ENCODE results near the gene GADD45G. TPM values are rescaled to one million over a fixed set of nuclear protein-coding genes. Genes with fewer than 3 reads are reported as not detected.

Gene GADD45G
- total RNA-seq, 1 experiment from 2014 or later, result 0.39 TPM

DNA sequence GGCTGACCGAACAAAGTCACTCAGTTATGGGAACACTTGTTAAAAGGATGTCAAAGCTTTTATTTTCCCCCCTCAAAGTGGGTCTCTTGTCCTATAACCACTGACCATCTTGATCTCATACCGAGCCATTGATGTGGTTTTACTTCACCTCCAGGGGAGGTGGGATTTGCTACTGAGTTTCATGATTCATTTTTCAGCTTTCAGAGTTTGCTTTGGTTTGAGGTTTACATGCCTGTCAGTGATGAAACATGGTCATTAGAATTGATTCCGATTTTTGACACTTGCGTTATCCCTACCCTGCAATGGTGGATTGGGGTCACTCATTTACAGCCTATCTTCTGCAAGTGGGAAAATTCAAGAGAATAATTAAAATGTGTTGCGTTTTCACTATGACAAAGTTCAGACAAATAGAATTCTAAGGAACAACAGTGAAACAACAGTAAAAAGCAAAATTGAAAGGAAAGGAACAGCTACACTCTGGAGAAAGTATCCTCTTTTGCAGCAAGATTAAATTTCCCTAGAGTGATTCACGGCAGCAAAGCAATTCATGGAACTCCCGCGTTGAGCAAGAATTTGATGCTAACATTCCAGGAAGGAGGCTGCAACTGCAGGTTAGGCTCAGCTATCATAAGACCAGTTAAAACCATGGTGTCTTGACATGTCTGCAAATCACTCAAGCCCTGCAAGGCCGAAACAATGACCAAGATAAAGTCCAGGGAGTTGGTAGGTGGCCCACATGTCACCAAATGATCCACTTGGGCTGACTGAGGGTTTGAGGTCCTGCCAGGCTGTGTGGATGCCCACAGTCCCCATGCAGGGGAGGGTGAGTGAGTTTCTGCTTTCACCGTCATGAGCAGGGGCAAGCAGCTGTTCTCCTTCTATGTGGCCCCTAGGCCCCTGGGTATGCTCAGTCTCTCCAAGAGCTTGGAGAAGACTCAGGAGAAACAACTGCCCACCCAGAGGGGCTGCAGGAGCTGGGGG is 9.4 kb downstream of the GADD45G start:
- intact Hi-C loops (cut with micrococcal nuclease; ENCODE audit: unreplicated experiment), result no loop called here
- no peaks in the 10 kb centered on the region for H3K9me3 ChIP-seq (ENCODE audit: low read depth, low read length, poor library complexity, severe bottlenecking)
- TF ChIP-seq, protein P1, sequence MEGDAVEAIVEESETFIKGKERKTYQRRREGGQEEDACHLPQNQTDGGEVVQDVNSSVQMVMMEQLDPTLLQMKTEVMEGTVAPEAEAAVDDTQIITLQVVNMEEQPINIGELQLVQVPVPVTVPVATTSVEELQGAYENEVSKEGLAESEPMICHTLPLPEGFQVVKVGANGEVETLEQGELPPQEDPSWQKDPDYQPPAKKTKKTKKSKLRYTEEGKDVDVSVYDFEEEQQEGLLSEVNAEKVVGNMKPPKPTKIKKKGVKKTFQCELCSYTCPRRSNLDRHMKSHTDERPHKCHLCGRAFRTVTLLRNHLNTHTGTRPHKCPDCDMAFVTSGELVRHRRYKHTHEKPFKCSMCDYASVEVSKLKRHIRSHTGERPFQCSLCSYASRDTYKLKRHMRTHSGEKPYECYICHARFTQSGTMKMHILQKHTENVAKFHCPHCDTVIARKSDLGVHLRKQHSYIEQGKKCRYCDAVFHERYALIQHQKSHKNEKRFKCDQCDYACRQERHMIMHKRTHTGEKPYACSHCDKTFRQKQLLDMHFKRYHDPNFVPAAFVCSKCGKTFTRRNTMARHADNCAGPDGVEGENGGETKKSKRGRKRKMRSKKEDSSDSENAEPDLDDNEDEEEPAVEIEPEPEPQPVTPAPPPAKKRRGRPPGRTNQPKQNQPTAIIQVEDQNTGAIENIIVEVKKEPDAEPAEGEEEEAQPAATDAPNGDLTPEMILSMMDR (conservative IDR thresholded peaks at IDR 0.05; ENCODE audit: low read depth, low read length), result no peak
- no peak for TF ChIP-seq EZH2 (IDR thresholded peaks at IDR 0.05; ENCODE audit: borderline replicate concordance, low read depth, low read length, poor library complexity, severe bottlenecking)
- H3K36me3 ChIP-seq (ENCODE audit: insufficient read depth, low read length, poor library complexity, severe bottlenecking), result no peaks in the 10 kb centered on the region
- no peaks in the 10 kb centered on the region for H3K4me1 ChIP-seq (ENCODE audit: insufficient read depth, low read length, poor library complexity, severe bottlenecking)
- no TSS peak for BruUV-seq (replicated peaks)
- no peak for DNase-seq (ENCODE audit: low spot score)
- CTCF ChIA-PET, result interaction anchor here (1.4 kb wide), 1 partner anchor 11 kb away, joined by 4 read pairs; no protein-coding TSS in a partner anchor
- no peaks in the 10 kb centered on the region for H3K27me3 ChIP-seq (replicated peaks; ENCODE audit: insufficient read depth, low read depth, low read length, poor library complexity)
- no peak overlapping the region for H3K4me3 ChIP-seq (ENCODE audit: low read depth, low read length, poor library complexity, severe bottlenecking)
- H3K27ac ChIP-seq (ENCODE audit: low read depth, low read length, poor library complexity, severe bottlenecking), result no peak overlapping the region
- POLR2A ChIA-PET (ENCODE audit: low non-redundant PET), result interaction anchor here (1.1 kb wide), 1 partner anchor 10 kb away, joined by 4 read pairs; no protein-coding TSS in a partner anchor

DNA sequence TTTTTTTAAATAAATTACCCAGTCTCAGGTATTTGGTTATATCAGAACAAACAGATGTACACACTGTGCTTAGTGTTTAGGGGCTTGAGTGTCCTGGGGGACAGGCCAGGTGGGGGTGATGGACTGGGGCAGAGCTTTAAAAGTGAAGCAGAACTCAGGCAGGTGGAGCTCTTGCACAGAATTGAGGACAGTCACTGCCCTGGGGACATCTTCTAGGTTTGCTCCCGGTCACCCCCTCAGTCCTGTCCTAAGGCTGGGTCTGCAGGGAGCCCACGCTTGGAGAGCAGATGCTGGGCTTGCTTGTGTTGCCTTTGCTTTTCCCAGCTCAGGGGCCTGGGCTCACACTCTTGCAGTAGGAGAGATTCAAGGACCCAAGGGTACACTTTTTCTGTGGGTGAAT is 10.8 kb downstream of the GADD45G start:
- Histone ChIP-seq H3K9me3 (ENCODE audit: low read depth, low read length, poor library complexity, severe bottlenecking) (no peaks in the 10 kb centered on the region), H3K36me3 (ENCODE audit: insufficient read depth, low read length, poor library complexity, severe bottlenecking) (no peaks in the 10 kb centered on the region), H3K4me3 (ENCODE audit: low read depth, low read length, poor library complexity, severe bottlenecking) (no peak overlapping the region), H3K27ac (ENCODE audit: low read depth, low read length, poor library complexity, severe bottlenecking) (no peak overlapping the region), H3K27me3 (replicated peaks; ENCODE audit: insufficient read depth, low read depth, low read length, poor library complexity) (no peaks in the 10 kb centered on the region), H3K4me1 (ENCODE audit: insufficient read depth, low read length, poor library complexity, severe bottlenecking) (no peaks in the 10 kb centered on the region)
- CTCF ChIA-PET, result no interaction called here
- POLR2A ChIA-PET (ENCODE audit: low non-redundant PET), result interaction anchor here (0.6 to 1.1 kb wide), 2 partner anchors 8 to 492 kb away, joined by 3 to 4 read pairs; no protein-coding TSS in a partner anchor
- BruUV-seq (replicated peaks), result no TSS peak
- intact Hi-C loops (cut with micrococcal nuclease; ENCODE audit: unreplicated experiment), result no loop called here
- no peak for TF ChIP-seq EZH2 (IDR thresholded peaks at IDR 0.05; ENCODE audit: borderline replicate concordance, low read depth, low read length, poor library complexity, severe bottlenecking)
- TF ChIP-seq, protein P1 (conservative IDR thresholded peaks at IDR 0.05; ENCODE audit: low read depth, low read length), result no peak
- no peak for DNase-seq (ENCODE audit: low spot score)

DNA sequence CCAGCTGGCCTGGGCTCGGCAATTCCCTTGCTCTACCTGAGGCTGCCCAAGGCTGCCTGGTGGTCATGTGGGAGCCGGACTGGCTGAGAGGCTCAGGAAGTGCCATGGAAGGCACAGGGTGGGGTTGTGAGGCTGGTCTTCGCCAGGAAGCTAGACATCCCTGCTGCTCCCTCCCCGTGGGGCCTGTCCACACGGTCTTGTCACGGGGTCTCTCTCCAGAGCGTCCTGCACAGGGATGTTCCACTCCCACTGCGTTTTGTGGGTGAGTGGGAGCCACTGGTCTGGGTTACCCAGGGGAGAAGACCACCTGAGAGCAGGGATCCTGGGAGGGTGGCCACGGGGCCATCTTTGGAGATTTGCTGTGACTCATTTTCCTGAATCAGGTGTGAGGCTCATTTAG is 11.6 kb downstream of the GADD45G start:
- H3K4me1 ChIP-seq (ENCODE audit: insufficient read depth, low read length, poor library complexity, severe bottlenecking), result no peaks in the 10 kb centered on the region
- CTCF ChIA-PET, result no interaction called here

More for the DNA sequence above, 11.6 kb downstream of the GADD45G start:
- intact Hi-C loops (cut with micrococcal nuclease; ENCODE audit: unreplicated experiment), result no loop called here
- no peak for DNase-seq (ENCODE audit: low spot score)
- BruUV-seq (replicated peaks), result no TSS peak
- POLR2A ChIA-PET (ENCODE audit: low non-redundant PET), result no interaction called here
- TF ChIP-seq, protein P1 (conservative IDR thresholded peaks at IDR 0.05; ENCODE audit: low read depth, low read length), result no peak
- TF ChIP-seq EZH2 (IDR thresholded peaks at IDR 0.05; ENCODE audit: borderline replicate concordance, low read depth, low read length, poor library complexity, severe bottlenecking), result no peak
- Histone ChIP-seq H3K27me3 (replicated peaks; ENCODE audit: insufficient read depth, low read depth, low read length, poor library complexity) (no peaks in the 10 kb centered on the region), H3K4me3 (ENCODE audit: low read depth, low read length, poor library complexity, severe bottlenecking) (no peak overlapping the region), H3K9me3 (ENCODE audit: low read depth, low read length, poor library complexity, severe bottlenecking) (no peaks in the 10 kb centered on the region), H3K27ac (ENCODE audit: low read depth, low read length, poor library complexity, severe bottlenecking) (no peak overlapping the region), H3K36me3 (ENCODE audit: insufficient read depth, low read length, poor library complexity, severe bottlenecking) (no peaks in the 10 kb centered on the region)

Data from A673 (cell line).